GM23248 (cell line): ENCODE measurements around the gene STUM.

Source experiments
- EZH2 ChIP-seq: fragments of 200-600 bp; sonication (generic); IDR thresholded peaks from 2 replicates; pipeline ENCODE4 v1.6.1; 2018; ENCODE audit warnings: antibody characterized with exemption, mild to moderate bottlenecking; ENCODE audit not compliant: insufficient read depth, poor library complexity, severe bottlenecking
- EZH2phosphoT487 ChIP-seq: fragments of 200-600 bp; sonication (generic); IDR thresholded peaks from 2 replicates; pipeline ENCODE4 v1.6.1; 2018; ENCODE audit warnings: antibody characterized with exemption, moderate library complexity, mild to moderate bottlenecking, low read depth; ENCODE audit not compliant: insufficient read depth

DNA sequence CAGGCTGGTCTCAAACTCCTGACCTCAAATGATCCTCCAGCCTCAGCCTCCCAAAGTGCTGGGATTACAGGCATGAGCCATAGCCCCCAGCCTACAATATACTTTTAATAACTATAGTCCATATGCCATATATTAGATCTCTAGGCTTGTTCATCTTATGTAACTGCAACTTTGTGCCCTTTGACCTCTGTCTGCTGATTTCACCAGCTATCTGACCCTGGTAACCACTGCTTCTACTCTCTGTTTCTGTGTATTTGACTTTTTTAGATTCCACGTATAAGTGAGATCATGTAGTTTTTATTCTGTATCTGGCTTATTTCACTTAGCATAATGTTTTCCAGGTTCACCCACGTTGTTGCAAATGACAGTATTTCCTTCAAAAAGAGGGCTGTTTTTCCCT is 25.5 kb downstream of the STUM start:
- TF ChIP-seq EZH2, result no peak
- no peak for TF ChIP-seq EZH2phosphoT487
